TTC549 (cell line): ENCODE data around the gene NRG4.
"Not testable (repeated sequence)": the region's sequence is repeated elsewhere in the genome, so short reads cannot be mapped to it uniquely, and the experiment has no call there.

Source experiments
- FAIRE-seq: peaks from 2 replicates; lab custom pipeline; 2012; peaks lifted over from hg19 to GRCh38; lab: Jason Lieb, UNC

Gene NRG4, protein sequence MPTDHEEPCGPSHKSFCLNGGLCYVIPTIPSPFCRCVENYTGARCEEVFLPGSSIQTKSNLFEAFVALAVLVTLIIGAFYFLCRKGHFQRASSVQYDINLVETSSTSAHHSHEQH

DNA sequence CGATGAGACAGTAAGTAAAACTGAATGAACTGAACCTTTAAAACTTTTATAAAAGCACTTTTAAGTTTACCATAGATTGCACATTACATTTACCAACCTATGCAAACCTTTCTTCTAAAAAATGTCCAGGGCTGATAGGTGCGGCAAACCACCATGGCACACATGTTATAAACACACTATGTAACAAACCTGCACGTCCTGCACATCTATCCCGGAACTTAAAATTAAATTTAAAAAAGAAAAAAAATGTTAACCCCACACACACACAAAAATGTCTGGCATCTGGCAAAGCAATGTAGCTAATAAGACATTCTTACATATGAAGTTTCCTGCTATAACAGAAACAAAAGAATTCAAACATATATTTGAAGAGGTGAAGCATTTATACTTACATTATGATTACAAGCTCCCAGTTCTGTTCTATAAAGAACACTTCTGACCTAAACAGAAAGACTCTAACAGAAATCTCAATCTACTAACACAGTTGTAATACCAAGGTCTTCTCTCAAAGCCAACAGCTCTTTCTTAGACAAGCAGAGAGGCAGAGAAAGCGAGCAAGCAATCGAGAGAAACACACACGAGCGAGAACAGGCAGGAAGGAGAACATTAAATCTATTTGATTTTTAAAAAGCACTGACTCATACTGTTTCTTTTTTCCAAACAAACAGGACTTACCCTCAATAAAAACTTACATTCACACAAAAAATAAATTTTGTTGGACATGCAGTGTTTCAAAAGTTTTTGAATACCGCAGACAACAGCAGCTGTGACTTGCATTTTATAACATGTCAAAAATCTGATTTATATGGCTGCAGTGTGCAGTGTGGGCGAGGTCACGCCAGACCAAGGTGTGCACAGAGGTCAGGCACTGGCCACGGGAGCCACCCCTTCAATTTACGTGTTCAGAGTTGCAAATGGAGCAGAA is at the start of gene NRG4:
Gene NRG4, minus strand, starts transcription at position 798 of the 925 bp plus-strand sequence. CDS start 1,194 bp downstream, outside the sequence.
- FAIRE-seq, result peak; percentile 45

DNA sequence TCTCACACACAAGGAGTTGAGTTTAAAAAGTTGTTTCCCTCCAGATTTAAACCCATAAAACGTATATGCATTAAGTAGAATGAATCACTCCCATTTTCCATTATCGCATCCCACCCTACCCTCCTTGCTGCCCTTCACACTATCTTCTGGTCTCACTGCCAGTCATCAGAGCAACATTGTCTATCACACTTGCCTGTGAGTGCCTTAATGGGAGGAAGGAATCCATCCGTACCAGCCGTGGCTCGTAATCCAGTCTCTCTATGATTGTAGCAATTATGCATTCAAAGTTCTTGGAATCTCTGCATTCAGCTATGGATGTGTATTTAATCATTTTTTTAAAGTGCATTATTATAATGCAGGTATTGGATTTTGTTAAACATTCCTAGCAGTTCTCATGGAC is 49.5 kb upstream of the NRG4 start:
- no peak for FAIRE-seq

DNA sequence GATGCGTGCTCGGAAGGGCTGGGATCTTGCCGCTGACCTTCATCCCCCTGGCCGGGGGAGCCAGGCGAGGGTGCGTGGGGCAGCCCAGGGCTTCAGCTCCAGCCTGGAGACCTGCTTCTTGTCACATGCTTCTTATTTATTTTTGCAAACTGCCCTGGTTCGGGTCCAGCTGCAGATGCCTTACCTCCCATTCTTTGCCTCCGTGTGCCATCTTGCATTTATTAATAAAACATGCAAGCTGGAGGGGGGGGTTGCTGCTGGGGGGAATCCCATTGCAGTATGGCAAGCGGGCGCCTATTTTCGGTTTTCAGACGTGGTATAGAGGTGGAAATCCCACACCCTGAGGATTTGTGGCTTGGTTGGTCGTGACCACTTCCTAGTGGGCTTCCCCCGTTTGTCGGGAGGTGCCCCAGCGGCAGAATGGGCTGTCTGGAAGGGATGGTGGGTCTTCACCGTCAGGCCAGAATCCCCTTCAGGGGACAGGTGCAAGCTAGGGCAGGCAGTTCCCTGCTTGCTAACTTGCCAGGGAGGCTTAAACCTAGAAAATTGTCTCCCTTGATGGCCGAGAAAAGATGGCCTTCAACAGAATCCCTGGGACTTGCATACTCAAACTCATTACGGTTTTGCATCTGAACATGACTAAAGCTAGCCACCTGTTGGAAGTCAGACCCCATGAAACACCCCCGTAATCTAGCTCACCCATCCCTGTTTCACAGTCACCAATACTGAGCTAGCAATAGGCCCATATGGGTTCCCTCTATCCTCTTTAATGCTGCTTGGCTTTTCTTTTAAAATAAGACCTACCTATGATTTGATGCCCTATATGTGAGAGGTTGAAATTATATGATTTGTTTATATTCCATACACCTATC is 48.1 kb upstream of the NRG4 start:
- no peak for FAIRE-seq

DNA sequence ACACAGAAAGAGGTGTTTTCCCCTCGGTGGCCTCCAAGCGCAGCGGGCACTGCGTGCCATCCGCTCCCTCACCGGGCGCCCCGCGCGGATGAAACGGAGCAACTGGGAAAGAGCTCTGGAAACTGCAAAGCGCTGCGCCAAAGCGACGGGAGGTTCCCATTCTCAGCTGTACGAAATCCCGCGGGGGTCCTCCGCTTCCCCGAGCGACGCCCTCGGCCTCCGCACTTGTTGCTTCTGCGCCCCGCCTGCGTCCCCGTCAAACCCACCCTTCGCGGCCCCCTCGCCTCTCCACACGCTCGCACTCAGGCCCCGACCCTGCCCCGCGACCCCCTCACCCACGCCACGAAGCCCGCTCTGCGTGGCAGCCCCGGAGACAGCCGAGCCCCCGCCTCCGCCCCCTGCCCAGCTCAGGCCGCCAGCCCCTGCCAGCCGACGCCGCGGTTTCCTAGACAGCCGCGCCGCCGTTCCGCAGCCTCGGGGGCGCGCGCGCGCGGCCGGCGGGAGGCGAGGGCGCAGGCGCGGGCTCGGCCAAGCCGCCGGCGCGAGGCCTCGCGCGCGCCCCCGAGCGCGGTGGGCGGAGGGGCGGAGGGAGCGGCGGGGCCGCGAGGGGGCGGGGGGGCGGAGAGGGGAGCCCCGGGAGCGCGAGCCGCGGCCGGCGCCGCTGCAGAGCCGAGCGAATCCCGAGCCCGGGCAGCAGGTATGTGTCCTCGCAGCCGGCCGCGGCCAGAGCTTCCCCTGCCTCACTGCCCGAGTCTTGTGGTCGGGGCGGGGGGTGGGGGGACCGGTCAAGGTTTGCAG is 47.3 kb upstream of the NRG4 start, which contains the start of gene TMEM266:
Gene TMEM266, plus strand, starts transcription at position 666 of the 798 bp plus-strand sequence. CDS start 74,279 bp downstream, outside the sequence.
- no peak for FAIRE-seq

DNA sequence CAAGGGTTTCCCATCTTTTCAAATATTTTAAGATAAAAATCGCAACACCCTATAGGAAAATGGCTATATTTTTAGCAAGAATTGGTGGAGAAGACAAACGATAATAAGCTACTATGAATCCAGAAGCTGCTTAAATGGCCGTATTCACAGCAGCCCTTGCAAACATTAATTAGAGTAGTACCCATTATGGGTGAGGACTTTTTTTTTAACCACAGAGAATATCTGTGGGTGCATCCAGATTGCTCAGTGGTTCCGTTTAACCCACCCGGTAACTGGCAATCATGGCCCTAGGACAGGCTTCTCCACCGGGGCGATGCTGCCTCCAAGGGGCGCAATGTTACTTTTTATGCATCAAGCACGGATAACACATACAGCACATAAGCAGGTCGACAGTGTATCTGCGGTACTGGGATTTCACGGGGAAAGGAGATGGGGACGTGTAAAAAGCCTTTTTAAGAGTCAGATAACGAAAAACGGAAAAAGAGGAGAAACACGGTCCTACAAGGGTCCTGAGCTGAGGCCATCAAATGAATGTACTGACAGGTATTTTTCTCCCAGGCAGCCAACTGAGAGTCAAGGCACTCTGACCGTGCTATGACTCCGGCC is 46.6 kb upstream of the NRG4 start:
- no peak for FAIRE-seq

DNA sequence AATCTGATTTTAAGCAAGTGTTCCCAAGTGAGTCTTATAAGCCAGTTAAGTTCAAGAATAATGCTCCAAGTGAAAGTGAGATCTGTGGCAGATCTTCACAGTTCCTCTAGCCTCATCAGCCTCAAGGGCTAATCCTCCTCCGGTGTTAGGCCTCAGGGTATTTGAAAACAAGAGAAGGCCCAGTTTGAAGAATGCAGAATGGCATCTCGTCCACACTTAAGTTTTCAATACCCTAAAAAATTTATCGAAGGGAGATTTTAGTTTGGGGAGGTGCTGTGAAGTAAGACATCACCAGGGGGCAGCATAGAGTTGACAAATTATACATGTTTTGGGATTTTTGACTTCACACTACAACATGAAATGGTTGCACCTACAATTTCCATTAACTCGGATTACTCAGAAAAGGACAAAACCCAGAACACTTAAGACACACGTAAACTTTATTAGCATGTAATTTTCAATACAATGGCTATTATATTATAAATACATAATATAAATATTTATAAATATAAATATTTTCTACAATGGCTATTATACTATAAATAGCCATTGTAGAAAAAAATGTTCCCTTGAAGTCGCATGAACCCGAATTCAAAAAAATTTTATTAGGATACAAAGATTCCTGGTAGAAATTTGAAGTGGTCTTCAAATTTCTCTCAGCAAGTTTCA is 45.2 kb upstream of the NRG4 start:
- peak; percentile 65 for FAIRE-seq

DNA sequence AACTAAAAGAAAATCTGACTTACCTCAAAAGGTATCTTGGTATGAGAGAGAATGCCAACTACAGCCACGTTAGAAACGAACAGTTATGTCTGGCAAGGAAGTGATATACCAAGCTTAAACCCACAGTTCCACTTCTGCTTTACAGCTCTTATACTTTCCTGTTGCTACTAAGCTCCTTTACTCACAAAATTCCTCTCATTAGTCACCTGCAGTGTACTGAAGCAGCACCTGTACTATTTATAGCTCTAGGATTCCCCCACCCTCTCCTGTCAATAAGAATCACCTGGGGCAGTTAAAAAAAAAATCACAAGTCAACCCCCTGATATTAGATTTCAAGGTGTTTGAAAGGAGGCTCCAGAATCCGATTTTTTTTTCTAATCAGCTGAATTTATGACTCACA is 44.7 kb upstream of the NRG4 start:
- no peak for FAIRE-seq

DNA sequence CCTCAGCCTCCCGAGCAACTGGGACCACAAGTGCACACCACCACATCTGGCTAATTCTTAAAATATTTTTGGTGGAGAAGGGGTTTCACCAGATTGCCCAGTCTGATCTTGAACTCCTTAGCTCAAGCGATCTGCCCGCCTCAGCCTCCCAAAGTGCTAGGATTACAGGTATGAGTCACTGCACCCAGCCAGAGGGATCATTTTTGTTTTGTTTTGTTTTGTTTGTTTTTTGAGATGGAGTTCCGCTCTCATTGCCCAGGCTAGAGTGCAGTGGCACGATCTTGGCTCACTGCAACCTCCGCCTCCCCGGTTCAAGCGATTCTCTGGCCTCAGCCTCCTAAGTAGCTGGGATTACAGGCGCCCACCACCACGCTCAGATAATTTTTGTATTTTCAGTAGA is 42.0 kb upstream of the NRG4 start:
- not testable (repeated sequence) for FAIRE-seq

DNA sequence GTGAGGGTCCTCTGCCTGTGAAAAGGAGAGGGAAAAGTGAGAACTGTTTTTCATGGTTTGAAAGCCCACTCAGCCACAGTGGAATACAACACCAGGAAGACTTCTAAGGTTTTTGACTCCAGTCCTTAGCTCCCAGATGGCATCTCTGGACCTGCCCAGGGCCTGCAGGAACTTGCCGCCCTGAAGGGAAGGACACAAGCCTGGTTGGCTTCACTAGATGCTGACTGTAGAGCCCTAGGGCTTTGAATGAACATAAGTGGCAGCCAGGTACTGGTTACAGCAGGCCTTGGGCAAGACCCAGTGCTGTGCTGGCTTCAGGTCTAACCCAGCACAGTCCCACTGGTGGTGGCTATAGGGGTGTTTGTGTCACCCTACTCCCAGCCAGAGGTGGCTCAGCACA is 26.3 kb upstream of the NRG4 start:
- no peak for FAIRE-seq

DNA sequence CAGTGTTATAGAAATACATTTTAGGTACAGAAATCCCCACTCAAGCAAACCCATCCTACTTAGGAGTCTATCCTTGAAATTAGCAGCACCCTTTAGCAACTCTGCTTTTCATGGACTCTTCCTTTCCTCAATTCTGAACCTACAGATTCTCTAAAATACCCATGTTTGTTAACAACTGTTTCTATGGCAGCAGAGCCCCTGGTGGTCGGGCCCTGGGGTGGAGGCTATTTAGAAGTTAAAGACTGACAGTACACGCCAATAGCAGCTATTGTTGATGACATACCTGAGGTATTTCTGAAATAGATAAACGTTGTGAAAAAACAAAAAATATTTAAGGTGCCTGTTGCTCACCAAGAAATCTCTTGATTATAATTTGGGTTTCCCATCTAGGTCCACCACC is 23.4 kb upstream of the NRG4 start:
- FAIRE-seq, result no peak

DNA sequence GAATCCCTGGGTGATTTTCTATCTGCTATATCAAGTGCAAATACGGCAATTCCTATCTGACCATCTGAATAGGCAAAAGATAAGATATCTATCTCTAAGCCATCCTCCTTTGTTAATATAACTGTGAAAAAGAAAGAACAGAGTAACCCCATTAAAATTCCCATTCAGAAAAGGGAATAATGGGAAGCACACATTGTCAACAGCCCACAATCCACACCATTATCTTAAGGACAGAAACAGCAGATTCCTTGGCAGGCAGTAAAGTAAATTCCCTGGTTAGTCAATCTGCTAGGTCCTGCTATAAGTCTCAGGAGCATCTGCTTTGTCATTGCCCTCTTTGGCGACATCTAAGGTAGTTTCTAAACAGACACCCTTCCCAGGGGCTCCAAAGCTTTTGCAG is 21.9 kb upstream of the NRG4 start:
- no peak for FAIRE-seq

DNA sequence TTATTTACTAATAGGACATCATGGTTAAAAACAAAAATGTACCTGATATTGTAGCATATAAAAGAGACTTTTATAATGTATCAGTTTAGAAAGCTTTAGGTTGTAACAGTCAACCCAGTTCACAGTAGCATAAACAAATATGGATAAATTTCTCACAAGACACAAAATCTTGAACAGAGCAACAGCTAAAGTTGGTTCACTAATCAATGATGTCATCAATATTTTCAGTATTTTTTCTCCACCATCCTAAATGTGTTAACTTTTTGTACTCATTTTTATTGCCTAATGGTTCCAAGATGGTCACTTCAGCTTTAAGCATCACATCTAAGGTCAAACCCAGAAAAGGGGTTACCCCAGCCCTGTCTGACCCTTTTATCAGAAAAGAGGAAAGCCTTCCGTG is 21.2 kb upstream of the NRG4 start:
- no peak for FAIRE-seq

DNA sequence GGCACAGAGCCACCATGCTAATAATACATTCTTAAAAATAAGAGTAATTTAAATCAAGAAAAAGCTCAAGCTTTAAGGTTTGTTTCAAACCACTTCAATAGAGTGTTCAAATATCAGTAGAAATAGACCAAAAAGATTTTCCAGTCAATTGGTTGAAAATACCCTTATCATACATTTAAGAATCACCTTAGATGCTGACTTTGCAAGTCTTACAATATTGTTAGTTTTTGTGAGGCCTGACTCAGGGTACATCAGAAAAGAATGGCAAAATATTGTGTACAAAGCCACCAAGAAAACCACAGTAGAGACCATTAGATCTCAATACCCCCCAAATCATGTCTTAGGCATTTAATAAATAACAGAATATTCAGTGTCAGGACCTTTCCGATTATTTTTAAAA is 19.8 kb upstream of the NRG4 start:
- no peak for FAIRE-seq

DNA sequence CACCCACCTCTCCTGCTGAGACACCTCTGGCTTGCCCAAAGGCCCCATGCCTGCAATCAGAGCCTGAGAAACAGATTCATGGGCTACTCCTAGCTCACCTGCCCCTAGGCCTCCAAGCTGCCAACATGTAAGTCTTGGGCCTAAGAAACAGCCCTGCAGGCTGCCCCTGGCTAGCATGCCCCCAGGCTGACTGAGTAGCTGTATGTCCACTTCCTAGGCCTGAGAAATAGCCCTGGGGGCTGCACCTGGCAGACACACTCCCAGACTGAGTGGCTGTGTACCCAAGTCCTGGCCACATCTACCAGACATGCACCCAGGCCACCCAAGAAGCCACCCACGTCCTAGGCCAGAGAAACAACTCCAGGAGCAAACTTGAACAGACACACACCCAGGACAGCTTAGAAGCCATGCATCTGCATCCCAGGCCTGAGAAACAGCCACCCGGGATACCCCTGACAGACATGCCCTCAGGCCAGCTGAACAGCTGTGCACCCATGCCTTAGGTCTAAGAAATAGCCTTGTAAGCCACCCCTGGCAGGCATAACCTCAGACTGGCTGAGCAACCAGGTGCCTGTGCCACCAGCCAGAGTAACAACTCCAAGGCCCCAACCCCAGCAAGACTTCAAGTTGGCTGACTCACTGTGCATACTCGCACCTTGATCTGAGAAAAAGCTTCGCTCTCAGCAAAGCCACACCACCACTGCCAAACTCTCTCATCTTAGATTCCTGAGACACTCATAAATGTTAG is 12.0 kb upstream of the NRG4 start:
- FAIRE-seq, result no peak

DNA sequence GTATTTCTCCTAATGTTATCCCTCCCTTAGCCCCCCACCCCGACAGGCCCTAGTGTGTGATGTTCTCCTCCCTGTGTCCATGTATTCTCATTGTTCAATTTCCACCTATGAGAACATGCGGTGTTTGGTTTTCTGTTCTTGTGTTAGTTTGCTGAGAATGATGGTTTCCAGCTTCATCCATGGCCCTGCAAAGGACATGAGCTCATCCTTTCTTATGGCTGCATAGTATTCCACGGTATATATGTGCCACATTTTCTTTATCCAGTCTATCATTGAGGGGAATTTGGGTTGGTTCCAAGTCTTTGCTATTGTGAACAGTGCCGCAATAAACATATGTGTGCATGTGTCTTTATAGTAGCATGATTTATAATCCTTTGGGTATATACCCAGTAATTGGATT is 1.2 kb upstream of the NRG4 start:
- FAIRE-seq, result not testable (repeated sequence)

DNA sequence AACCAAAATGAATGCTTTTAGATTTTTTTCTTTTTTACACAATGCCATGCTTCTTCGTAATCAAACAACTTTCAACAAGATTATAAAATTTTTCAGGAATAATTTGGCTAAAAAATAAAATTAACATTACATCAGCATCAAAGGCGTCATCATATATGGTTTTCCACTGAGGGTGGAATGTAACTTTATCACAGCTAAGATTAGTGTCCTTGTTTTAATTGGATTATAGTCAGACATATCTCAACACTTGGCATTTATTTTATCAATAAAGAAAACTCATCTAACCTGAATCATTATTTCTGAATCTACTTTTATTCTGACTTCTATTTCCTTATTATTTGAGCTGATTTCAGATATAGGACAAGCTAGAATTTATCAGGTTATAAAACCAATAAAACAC is 1.6 kb downstream of the NRG4 start:
- no peak for FAIRE-seq

DNA sequence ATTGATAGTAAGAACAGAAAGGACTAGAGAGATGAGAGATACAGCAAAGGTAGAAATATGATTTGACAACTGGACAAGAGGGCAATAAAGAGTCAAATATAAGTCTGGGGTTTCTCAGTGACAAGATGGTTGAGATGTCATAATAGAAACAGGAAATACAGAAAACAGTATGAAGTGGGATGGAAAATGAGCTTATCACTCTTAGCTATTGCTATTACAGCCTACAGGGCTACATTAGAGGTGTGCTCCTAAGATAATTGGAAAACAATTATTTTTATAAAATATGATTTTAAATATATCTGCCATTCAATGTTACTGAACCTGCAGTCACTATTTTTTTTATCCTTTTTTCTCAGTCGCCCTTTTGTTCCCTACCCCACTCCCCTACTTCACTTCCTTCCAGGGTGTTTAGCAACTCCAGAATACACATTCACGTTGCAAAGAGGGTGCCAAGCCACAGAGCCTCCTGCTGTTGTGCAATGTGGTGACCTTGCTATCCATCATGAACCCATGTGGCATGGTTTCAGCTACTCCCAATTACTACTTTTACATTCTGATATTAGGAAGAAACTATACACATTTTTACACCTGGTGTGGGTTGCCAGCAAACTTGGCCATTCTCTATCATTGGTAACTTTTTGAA is 6.0 kb downstream of the NRG4 start:
- no peak for FAIRE-seq

DNA sequence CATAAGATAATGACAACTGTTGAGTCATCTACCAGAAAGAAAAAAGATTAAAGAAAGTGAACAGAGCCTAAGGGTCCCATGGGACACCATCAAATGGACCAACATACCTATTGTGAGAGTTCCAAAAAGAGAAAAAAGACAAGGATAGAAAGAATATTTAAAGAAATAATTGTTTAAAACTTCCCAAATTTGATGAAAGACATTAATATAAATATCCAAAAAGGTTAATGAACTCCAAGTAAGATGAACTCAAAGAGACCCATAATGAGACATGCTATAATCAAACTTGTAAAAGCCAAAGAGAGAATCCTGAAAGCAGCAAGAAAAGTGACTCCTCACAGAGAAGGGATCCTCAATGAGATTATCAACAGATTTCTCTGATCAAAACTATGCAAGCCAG is 8.9 kb downstream of the NRG4 start:
- no peak for FAIRE-seq

DNA sequence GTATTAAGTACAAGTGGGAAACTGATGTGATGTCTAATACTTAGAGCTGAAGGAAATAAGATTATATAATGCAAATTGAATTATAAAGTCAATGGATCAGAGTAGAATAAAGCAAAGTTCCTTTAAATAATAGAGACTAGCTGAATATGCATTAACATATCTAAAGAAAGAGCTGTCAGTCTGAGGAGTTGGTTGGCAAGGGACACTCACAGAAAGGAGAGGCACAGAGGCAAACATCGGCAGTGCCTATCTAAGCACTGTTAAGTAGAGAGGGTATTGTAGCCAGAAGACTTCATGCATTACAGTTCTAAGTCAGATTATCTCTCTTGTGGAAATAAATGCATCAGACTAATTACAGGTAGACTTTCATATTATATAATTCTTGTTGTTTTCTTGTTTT is 16.6 kb downstream of the NRG4 start:
- no peak for FAIRE-seq

DNA sequence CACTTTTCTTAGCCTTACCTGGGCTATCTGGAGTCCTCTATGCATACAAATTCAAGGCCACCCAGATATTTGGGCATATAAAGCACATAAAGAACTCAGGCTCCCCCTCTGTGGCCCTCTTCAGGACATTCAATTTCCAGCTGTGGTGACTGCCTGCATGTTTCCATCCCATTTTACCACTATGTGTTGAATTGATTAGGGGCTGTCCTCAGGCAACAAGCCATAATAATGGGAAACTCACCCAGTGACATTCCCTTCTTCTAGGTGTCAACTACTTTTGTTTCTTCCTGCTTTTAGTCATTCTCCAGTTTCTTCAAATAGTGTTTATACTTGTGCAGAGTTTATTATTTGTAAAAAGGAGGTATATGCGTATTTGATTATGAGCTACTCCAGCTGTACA is 18.0 kb downstream of the NRG4 start:
- FAIRE-seq, result no peak
